ENCODE measurements around the gene TRIM44.

- TF ChIP-seq CTCF (IDR thresholded peaks at IDR 0.05; ENCODE audit: low read depth, low read length) (no peak), POLR2A (IDR thresholded peaks at IDR 0.05; ENCODE audit: extremely low read depth, insufficient read length) (no peak), MAX (IDR thresholded peaks at IDR 0.05; ENCODE audit: low read depth, low read length) (no peak)
Measured at GRCh38 chr11:35620795-35621194, 41.8 kb upstream of the TRIM44 start.
